HCEC 1CT (cell line): ENCODE measurements around the gene KRT33B.
"Not testable (repeated sequence)": the region's sequence is repeated elsewhere in the genome, so short reads cannot be mapped to it uniquely, and the experiment has no call there.

ENCODE experiments used
- DNase-seq: peaks from one replicate; pipeline ENCODE4 v3.0.0-alpha.2; 2017

KRT33B gene

GRCh38 chr17:41393294-41393693 lies 23.7 kb upstream of the KRT33B start:
- no peak for DNase-seq

DNA sequence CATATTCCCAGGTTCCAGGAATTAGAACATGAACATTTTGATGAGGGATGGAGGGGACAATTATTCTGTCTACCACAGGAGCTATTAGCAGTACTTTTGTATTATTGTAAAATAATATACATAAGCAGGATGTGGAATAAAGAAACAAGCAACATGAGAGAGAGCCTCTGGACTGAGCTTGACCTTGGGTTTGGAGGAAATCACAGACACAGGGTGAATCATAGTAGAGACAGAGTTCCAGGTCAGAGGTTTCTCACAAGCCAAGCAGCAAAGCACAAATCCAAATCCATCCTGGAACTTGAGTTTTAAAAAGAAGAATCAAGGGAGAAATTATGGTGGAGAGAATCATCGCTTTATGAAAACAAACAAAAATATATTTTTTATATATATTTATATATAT lies 22.7 kb upstream of the KRT33B start:
- DNase-seq: peak; percentile 85

DNA sequence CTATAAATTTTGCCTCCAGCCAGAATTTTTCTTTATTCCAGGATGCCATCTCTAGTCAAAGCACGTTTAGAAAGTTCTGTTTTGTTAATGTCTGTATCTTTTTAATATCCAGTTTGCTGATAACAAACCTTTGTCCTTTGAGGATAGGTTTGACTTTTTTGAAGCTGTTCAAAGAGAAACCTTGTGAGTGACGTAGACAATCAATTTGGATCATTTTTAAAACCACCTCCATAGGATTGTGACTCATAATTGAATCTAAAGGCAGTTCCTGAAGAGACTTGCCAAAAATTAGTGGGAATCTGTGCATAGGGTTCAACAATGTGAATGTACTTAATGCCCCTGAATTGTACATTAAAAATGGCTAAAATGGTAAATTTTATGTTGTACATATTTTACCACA lies 21.9 kb upstream of the KRT33B start:
- DNase-seq: no peak

- DNase-seq: no peak
Measured at GRCh38 chr17:41390411-41390938, 20.9 kb upstream of the KRT33B start.

- no peak for DNase-seq
Measured at GRCh38 chr17:41387670-41388069, 18.1 kb upstream of the KRT33B start.

GRCh38 chr17:41386227-41386626 lies 16.6 kb upstream of the KRT33B start:
- no peak for DNase-seq

- no peak for DNase-seq
Measured at GRCh38 chr17:41383690-41384089, 14.1 kb upstream of the KRT33B start.

DNA sequence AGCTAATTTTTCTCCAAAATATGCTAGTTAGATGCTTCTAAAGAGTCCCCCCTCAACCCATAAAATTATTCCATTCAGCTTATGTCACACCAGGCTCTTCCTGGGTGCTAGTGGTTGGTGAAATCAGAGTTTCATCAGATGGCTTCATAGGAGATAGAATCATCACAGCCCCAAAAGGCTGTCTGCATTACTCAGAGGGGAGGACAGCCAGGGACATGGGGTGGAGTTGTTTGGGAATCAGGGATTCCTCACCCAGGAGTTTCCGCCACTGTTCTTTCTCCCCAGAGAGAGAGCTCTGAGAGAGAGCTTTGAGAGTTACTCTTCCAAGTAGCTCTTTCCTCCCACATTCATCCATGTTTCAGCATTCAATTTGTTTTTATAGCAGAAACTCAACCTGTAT lies 12.8 kb upstream of the KRT33B start:
- peak; percentile 81 for DNase-seq

- not testable (repeated sequence) for DNase-seq
Measured at GRCh38 chr17:41381943-41382342, 12.3 kb upstream of the KRT33B start, which contains the start of gene KRT34. Gene KRT34, minus strand, starts transcription at chr17:41382306. Its CDS starts 60 bp downstream, at chr17:41382246.

DNA sequence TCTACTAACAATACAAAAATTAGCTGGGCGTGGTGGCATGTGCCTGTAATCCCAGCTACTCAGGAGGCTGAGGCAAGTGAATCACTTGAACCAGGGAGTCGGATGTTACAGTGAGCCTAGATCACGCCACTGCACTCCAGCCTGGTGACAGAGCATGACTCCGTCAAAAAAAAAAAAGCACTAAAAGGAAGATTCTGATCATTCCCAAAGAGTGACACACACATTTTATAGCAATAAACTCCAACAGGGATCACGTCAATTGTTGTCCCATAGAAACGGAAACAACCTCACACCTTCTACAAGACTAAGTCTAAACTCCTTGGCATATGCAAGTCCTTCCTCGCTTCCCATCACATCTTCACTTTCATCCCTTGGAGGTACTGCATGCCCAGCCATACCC lies 10.5 kb upstream of the KRT33B start:
- peak; percentile 90 for DNase-seq

DNA sequence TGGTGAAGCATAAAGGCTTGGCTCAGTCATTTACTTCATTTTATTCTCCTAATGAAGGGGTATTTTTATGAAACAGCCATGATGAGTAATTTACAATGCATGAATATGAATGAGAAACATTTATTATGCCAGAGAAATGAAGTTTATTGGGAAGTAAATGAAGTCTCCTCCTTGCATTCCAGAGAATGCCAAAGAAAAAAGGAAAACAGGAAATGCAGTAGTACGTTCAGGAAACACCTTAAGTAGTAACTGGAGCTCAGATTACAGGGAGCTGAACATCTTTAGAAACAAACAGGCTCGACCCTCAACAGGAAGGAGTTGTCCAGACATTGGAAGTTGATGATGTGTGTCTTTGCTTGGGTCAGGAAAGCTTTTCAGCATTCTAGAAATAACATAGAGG lies 7.9 kb upstream of the KRT33B start:
- peak; percentile 28 for DNase-seq

DNA sequence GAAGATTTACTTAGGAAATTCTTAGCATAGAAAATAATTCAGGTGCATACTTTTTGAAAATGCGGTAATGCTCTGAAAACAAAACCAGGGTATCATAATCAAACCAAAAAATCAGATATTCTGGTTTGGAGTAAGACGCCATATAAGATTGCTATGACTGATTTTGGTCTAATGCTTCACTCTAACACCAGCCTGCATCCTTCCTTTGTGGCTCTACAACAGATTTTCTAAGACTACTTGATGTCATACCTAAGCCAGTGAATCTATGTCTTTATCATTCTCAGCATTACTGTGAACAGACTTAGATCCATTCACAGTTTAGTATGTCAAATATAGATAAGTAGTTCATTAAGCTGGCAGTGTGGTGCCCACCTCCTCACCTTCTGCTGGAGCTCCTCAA lies 590 bp downstream of the KRT33B start:
- DNase-seq: no peak

DNA sequence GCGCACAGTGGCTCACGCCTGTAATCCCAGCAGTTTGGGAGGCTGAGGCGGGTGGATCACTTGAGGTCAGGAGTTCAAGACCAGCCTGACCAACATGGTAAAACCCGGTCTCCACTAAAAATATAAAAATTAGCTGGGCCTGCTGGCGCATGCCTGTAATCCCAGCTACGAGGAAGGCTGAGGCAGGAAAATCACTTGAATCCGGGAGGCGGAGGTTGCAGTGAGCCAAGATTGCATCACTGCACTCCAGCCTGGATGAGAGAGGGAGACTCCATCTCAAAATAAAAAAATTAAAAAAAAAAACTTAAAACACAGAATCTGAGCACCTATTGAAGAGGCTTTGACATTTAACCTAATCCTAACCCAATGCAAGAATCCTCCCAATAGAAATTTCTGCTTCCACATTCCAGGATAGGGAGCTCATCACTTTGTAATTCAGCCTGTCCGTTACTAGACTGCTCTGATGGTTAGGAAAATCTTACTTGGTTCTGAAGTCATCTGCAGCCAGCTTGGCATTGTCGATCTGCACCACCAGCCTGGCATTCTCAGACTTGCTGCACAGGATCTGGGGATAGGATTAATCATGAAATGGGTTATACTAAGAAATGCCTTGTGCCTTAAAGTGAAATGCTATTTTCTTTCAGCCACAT lies 2.1 kb downstream of the KRT33B start:
- DNase-seq: peak; percentile 79

GRCh38 chr17:41366070-41366469 lies 3.5 kb downstream of the KRT33B start:
- no peak for DNase-seq

DNA sequence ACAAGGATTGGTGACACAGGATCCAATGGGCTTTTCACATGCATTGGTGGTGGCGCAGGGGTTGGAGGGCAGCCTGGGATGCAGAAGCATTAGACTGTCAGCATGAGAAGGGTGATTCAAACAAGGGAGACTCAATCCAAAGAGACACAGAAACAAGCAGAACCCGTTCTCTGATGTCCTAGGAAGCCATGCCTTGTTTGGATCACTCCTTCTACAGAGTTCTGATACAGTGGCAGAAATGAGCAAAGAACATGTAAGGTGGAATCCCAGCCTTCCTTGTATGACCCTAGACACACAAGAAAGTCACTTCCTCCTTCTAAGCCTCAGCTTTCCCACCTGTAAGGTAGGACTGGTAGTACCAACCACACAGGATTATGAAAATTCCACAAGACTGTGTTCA lies 5.7 kb downstream of the KRT33B start:
- DNase-seq: no peak

- DNase-seq: peak; percentile 50
Measured at GRCh38 chr17:41360296-41360995, 9.2 kb downstream of the KRT33B start.

GRCh38 chr17:41354536-41354935 lies 15.1 kb downstream of the KRT33B start:
- no peak for DNase-seq

- DNase-seq: peak; percentile 26
Measured at GRCh38 chr17:41352597-41353366, 16.8 kb downstream of the KRT33B start.

GRCh38 chr17:41351177-41351576 lies 18.4 kb downstream of the KRT33B start:
- no peak for DNase-seq

DNA sequence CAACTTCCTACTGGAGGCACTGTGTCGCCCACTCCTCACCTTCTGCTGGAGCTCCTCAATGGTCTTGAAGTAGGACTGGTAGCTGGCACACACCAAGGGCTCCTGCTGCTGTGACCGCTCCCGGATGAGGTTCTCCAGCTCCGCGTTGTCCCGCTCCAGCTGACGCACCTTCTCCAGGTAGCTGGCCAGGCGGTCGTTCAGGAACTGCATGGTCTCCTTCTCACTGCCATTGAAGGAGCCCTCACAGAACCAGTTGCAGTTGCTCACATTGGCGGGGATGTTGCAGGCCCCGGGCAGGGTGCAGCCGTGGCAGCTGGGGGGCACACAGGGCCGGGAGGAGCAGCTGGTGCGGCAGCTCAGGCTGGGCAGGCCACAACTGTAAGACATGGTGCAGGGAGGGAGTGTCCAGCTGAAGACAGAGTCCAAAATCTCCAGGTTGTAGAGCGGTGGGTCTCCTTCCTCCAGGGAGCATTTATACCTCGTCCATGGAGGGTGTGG lies 19.2 kb downstream of the KRT33B start, which contains the start of gene KRT33A:
Gene KRT33A, minus strand, starts transcription at position 448 of the 498 bp plus-strand sequence. Its CDS starts 61 bp downstream, at position 387.
- not testable (repeated sequence) for DNase-seq

DNA sequence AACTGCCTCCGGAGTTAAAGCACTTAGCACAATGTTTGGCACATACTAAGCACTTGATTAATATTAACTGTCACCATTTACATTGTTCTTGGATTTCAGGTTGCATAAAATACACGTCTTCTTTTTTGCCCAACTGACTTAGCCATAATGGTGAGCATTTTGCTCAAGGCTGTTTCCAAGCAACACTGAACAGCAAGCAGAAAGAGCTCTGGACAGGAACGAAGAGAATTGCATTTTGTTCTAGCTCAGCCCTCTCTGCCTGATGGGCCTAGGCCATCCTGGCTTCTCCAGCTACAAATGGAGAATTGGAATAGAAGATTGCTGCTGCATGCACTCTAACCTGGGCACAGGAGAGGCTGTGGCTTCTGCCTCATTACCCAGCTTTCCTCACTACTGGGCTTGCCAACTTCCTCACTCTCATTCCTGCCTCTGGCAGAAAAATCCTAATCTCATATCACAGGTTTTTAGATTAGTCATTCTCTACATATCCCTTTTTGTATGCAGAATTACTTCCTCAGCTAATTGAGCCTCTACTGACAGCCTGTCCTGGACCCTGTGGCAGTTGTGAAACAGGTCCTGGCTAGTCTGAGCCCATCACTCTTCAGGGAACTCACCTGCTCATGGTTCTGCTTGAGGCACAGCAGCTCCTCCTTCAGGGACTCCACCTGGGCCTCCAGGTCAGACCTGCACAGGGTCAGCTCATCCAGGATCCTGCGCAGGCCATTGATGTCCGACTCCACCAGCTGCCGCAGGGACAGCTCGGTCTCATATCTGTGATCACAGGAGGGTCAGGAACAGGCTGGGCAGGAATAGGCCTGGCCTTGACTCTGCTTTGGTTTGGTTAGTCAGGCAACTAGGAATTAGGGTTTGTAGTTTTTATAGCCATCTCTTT lies 21.5 kb downstream of the KRT33B start:
- DNase-seq: no peak

- DNase-seq: not testable (repeated sequence)
Measured at GRCh38 chr17:41346421-41346820, 23.2 kb downstream of the KRT33B start.
